ENCODE data around the gene UBE2D3. TPM values are rescaled to one million over a fixed set of nuclear protein-coding genes. Genes with fewer than 3 reads are reported as not detected.
A peak's percentile ranks its signal among the peaks of the same experiment; 100 is the strongest.
"Not testable (repeated sequence)": the region's sequence is repeated elsewhere in the genome, so short reads cannot be mapped to it uniquely, and the experiment has no call there.

UBE2D3 gene
- total RNA-seq, 6 experiments from 2014 or later = 325 to 396 (median 359) TPM

DNA sequence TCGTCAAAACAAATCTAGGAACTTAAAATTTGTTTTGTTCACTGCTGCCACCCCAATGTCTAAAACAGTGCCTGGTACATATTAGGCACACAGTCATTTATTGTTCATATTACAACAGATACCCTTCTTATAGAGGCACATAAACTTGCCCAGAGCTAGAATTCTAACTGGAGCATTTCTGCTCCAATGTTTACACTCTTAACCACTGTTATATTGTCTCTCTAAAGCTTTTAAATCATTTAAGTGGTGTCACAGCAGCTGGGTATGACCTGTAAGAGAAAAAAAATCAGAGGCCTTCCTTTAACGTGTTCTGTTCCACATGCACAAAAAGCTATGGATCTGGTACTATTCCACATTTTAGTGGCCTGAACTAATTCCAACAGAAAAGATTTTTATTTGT, 3.0 kb downstream of the UBE2D3 start:
- no peaks in the 10 kb centered on the region for H3K27me3 Mint-ChIP-seq (ENCODE audit: insufficient read depth)
- peaks cover 27% of the 10 kb centered on the region for H3K36me3 Mint-ChIP-seq (ENCODE audit: low read depth)
- no peaks in the 10 kb centered on the region for H3K9me3 Mint-ChIP-seq
- H3K4me3 Mint-ChIP-seq = no peak overlapping the region
- peaks cover 60% of the 10 kb centered on the region for H3K4me1 Mint-ChIP-seq (ENCODE audit: low read depth)
- no peak for DNase-seq
- TF ChIP-seq, protein P1, sequence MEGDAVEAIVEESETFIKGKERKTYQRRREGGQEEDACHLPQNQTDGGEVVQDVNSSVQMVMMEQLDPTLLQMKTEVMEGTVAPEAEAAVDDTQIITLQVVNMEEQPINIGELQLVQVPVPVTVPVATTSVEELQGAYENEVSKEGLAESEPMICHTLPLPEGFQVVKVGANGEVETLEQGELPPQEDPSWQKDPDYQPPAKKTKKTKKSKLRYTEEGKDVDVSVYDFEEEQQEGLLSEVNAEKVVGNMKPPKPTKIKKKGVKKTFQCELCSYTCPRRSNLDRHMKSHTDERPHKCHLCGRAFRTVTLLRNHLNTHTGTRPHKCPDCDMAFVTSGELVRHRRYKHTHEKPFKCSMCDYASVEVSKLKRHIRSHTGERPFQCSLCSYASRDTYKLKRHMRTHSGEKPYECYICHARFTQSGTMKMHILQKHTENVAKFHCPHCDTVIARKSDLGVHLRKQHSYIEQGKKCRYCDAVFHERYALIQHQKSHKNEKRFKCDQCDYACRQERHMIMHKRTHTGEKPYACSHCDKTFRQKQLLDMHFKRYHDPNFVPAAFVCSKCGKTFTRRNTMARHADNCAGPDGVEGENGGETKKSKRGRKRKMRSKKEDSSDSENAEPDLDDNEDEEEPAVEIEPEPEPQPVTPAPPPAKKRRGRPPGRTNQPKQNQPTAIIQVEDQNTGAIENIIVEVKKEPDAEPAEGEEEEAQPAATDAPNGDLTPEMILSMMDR (IDR thresholded peaks at IDR 0.05) = no peak
- no peak overlapping the region for H3K27ac Mint-ChIP-seq

DNA sequence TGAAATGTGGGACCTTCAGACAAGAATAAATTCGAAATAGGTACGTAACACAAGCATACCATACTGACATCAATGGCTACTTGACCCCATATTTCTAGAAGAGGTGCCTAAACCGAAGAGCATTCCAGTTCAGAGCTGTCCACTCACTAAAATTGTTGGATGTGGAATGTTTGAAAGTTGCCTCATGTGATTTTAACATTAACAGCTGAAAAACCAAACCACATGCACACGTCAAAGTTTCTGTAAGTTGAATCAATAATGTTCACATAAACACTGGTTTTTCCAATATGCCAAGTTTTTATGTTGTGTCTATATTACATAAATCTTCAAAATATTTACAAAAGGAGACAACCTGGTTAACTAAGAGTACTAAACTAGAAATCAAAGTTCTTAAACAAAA, 3.5 kb downstream of the UBE2D3 start:
- Mint-ChIP-seq H3K36me3 (ENCODE audit: low read depth) (peaks cover 28% of the 10 kb centered on the region), H3K27ac (no peak overlapping the region), H3K4me3 (no peak overlapping the region), H3K4me1 (ENCODE audit: low read depth) (peaks cover 58% of the 10 kb centered on the region), H3K9me3 (no peaks in the 10 kb centered on the region), H3K27me3 (ENCODE audit: insufficient read depth) (no peaks in the 10 kb centered on the region)
- TF ChIP-seq, protein P1 (IDR thresholded peaks at IDR 0.05) = no peak
- no peak for DNase-seq

DNA sequence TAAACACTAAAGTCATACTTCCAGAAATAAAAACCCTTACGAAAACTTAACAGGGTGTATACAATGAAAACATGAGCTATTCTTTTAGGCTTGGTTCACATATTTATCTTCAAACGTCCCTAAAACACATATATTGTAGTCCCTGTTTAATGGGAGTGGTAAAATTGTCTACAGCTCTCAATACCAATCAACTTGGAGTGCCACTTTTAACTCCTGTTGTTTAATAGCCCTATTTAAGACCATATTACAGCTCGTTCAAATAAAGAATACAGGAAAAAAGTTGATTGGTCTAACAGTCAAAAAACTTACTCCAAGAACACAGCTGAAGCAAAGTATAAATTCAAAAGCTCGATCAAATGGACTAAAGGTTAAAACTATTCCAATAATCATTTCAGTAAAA, 3.9 kb downstream of the UBE2D3 start:
- no peak for DNase-seq
- TF ChIP-seq, protein P1 (IDR thresholded peaks at IDR 0.05) = no peak
- peaks cover 58% of the 10 kb centered on the region for H3K4me1 Mint-ChIP-seq (ENCODE audit: low read depth)
- peak overlapping the region; percentile 27; the same call in 1 of the 2 replicates for H3K27ac Mint-ChIP-seq
- H3K36me3 Mint-ChIP-seq (ENCODE audit: low read depth) = peaks cover 33% of the 10 kb centered on the region
- no peaks in the 10 kb centered on the region for H3K27me3 Mint-ChIP-seq (ENCODE audit: insufficient read depth)
- no peaks in the 10 kb centered on the region for H3K9me3 Mint-ChIP-seq
- no peak overlapping the region for H3K4me3 Mint-ChIP-seq

DNA sequence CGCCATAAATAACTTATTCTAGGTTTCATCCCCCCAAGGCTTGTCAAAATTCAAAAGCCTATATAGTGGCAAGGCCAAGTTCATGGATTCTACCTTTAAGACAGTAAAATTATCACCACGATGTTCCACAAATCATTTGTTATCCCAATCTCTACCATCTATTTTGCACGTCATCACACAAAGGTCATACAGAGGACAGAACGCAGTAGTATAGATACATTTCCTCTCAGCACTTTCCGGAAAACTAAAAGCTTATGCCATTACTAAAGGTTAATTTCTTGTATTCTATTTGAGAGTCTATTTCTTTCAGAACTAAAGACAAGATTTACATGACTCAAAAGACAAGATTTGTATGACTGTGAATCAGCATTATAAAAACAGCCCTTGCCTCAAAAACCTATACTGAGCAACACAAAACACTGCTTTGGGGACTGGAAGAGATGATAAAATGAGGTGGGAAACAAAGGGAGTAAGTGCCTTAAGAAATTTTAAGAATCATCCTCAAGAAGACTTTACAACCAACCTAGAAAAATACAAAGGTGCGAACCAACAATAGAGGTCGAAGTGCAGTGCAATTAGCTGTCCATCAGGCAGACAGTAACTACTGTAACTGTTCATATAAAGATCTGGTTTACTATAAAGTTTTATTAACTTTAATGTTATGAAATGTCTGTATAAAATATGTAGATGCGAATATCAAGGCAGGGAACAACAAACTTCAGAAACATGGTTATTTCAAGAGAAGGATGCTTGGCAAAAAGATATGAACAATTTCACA, 7.6 kb downstream of the UBE2D3 start:
- H3K27ac Mint-ChIP-seq = peak overlapping the region; percentile 69
- peaks cover 47% of the 10 kb centered on the region for H3K36me3 Mint-ChIP-seq (ENCODE audit: low read depth)
- no peak for DNase-seq
- peaks cover 87% of the 10 kb centered on the region for H3K4me1 Mint-ChIP-seq (ENCODE audit: low read depth)
- no peaks in the 10 kb centered on the region for H3K9me3 Mint-ChIP-seq
- H3K4me3 Mint-ChIP-seq = no peak overlapping the region; the same call in none of the 2 replicates
- no peaks in the 10 kb centered on the region for H3K27me3 Mint-ChIP-seq (ENCODE audit: insufficient read depth)
- TF ChIP-seq, protein P1 (IDR thresholded peaks at IDR 0.05) = no peak

DNA sequence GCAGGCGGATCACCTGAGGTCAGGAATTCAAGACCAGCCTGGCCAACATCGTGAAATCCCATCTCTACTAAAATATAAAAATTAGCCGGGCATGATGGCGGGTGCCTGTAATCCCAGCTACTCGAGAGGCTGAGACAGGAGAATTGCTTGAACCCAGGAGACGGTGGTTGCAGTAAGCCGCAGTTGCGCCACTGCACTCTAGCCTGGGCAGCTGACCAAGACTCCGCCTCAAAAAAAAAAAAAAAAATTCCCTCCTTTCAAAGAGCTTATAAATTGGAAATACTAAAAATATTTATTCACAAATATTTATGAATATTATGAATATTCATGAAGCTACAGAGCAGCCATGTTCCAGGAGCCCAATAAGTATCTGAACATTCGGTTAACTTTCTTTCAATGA, 8.3 kb downstream of the UBE2D3 start:
- not testable (repeated sequence) for H3K27me3 Mint-ChIP-seq (ENCODE audit: insufficient read depth); H3K9me3 Mint-ChIP-seq; H3K27ac Mint-ChIP-seq; H3K4me3 Mint-ChIP-seq; DNase-seq
- H3K4me1 Mint-ChIP-seq (ENCODE audit: low read depth) = peaks cover 93% of the 10 kb centered on the region
- H3K36me3 Mint-ChIP-seq (ENCODE audit: low read depth) = peaks cover 47% of the 10 kb centered on the region

DNA sequence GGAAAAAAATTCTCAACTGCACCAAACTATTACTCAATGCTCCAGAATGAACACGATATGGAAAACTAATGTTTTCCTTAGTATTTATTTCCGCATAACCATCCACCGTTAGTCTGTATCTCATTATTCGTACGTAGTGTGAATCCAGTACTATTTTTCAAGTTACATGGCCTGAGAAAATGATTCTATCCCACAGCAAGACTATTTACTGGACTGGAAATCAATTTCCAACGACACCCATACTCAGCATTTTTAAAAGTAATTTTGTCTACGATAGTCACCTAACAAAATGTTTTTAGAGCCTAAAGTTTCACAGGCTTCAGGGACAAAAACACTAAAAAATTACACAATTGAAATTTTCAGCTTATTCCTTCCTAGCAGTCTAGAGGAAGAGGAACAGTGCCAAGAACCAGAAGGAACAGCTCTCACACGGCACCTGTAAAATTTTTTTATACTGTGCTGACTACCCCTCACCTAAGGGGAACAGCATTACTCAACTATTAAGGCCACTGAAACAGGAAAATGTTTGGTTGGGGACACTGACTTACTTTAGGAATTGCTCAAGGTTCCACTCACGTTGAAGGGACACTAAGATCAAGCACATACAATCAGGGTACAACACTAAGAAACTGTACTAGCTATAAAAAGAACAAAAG, 9.6 kb downstream of the UBE2D3 start:
- TF ChIP-seq, protein P1 (IDR thresholded peaks at IDR 0.05) = no peak
- no peak for DNase-seq
- Mint-ChIP-seq H3K27ac (peak overlapping the region; percentile 90), H3K36me3 (ENCODE audit: low read depth) (peaks cover 48% of the 10 kb centered on the region), H3K27me3 (ENCODE audit: insufficient read depth) (no peaks in the 10 kb centered on the region), H3K9me3 (no peaks in the 10 kb centered on the region), H3K4me3 (peak overlapping the region; percentile 76), H3K4me1 (ENCODE audit: low read depth) (peaks cover 92% of the 10 kb centered on the region)
